Calu3 (cell line): Measurements from ENCODE around the gene AMN1. TPM values are rescaled to one million over a fixed set of nuclear protein-coding genes. Genes with fewer than 3 reads are reported as not detected.

ENCODE experiments used
- BruUV-seq: library from RNA; stranded (reverse); fragments of 400-500 nt; replicated peaks from 2 replicates; lab custom pipeline; 2021; lab: Mats Ljungman, UMichigan
- CTCF ChIA-PET: fragments of 300-600 bp; sonication (Branson Sonifier 250); formaldehyde crosslinking; loops from one replicate; lab custom pipeline; 2022; ENCODE audit warnings: antibody characterized with exemption; lab: Charles Lee
- DNase-seq: peaks from one replicate; pipeline ENCODE4 v3.0.0; 2022
- H3K27ac Mint-ChIP-seq: one replicate; pipeline ENCODE4 v1.8.0; 2022; ENCODE audit warnings: mixed read lengths; ENCODE audit not compliant: unreplicated experiment
- H3K27me3 Mint-ChIP-seq: one replicate; pipeline ENCODE4 v1.8.0; 2022; ENCODE audit warnings: mixed read lengths; ENCODE audit not compliant: unreplicated experiment
- H3K36me3 Mint-ChIP-seq: one replicate; pipeline ENCODE4 v1.8.0; 2022; ENCODE audit warnings: mild to moderate bottlenecking, moderate library complexity, mixed read lengths; ENCODE audit not compliant: insufficient read depth, unreplicated experiment
- H3K4me1 Mint-ChIP-seq: one replicate; pipeline ENCODE4 v1.8.0; 2022; ENCODE audit warnings: mild to moderate bottlenecking, low read depth, mixed read lengths; ENCODE audit not compliant: unreplicated experiment
- H3K4me3 Mint-ChIP-seq: one replicate; pipeline ENCODE4 v1.8.0; 2022; ENCODE audit warnings: mild to moderate bottlenecking, low read depth, moderate library complexity, mixed read lengths; ENCODE audit not compliant: unreplicated experiment
- H3K9me3 Mint-ChIP-seq: one replicate; pipeline ENCODE4 v1.8.0; 2022; ENCODE audit warnings: low read depth, mixed read lengths; ENCODE audit not compliant: unreplicated experiment
- intact Hi-C: fragments of 100-400 bp; cut with micrococcal nuclease; formaldehyde crosslinking; loops from one replicate; pipeline ENCODE4 v1.10.0; 2022; ENCODE audit not compliant: unreplicated experiment
- total RNA-seq: library from RNA; stranded (reverse); gene quantifications from 2 replicates; pipeline ENCODE4 v1.2.3, GENCODE V29; 2022
- TF ChIP-seq, protein P1 (sequence below): fragments of 200-600 bp; IDR thresholded peaks from one replicate; pipeline ENCODE4 v1.8.0; 2022; ENCODE audit warnings: antibody characterized with exemption; ENCODE audit not compliant: unreplicated experiment

Gene AMN1
- total RNA-seq, 1 experiment from 2014 or later = 13.5 TPM

DNA sequence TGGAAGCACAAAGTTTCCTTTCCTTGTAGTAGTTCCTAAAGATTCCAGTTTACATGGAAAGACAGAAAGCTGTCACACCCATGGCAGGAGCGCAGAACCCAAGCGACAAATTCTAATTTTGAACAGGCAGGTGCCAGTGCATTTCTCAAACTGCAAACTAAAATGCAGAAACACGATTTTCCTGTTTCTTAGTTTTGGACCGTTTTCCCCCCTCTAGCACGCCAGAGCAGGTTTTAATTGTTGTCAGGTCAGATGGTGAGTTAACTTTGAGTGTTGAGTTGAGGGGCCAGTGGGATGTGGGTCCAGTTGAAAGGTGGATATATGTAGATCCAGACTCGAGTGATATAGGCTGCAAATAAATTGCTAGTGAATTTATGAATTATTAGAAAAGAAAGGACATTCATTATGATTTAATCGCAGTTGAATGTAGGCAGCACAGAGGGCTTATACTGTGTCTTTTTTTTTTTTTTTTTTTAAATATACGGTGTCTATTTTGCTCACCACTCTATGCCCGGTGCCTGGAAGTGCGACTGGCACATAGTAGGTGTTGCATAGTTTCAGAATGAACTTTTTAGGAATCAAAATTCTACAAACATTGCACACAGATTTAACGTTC, 70.2 kb downstream of the AMN1 start:
- Mint-ChIP-seq H3K27ac (peak overlapping the region; percentile 58), H3K4me1 (peaks cover 9% of the 10 kb centered on the region), H3K4me3 (peak overlapping the region; percentile 73), H3K36me3 (peaks cover 8% of the 10 kb centered on the region), H3K9me3 (no peaks in the 10 kb centered on the region), H3K27me3 (no peaks in the 10 kb centered on the region)
- CTCF ChIA-PET = interaction anchor here (0.8 kb wide), 1 partner anchor 70 kb away, joined by 5 read pairs; the partner anchor contains the start of gene AMN1
- no peak for DNase-seq
- intact Hi-C loops = loop anchor here (10.0 kb wide), 1 partner anchor 406 kb away; no protein-coding TSS in a partner anchor
- TF ChIP-seq, protein P1, sequence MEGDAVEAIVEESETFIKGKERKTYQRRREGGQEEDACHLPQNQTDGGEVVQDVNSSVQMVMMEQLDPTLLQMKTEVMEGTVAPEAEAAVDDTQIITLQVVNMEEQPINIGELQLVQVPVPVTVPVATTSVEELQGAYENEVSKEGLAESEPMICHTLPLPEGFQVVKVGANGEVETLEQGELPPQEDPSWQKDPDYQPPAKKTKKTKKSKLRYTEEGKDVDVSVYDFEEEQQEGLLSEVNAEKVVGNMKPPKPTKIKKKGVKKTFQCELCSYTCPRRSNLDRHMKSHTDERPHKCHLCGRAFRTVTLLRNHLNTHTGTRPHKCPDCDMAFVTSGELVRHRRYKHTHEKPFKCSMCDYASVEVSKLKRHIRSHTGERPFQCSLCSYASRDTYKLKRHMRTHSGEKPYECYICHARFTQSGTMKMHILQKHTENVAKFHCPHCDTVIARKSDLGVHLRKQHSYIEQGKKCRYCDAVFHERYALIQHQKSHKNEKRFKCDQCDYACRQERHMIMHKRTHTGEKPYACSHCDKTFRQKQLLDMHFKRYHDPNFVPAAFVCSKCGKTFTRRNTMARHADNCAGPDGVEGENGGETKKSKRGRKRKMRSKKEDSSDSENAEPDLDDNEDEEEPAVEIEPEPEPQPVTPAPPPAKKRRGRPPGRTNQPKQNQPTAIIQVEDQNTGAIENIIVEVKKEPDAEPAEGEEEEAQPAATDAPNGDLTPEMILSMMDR = no peak
- no TSS peak for BruUV-seq

DNA sequence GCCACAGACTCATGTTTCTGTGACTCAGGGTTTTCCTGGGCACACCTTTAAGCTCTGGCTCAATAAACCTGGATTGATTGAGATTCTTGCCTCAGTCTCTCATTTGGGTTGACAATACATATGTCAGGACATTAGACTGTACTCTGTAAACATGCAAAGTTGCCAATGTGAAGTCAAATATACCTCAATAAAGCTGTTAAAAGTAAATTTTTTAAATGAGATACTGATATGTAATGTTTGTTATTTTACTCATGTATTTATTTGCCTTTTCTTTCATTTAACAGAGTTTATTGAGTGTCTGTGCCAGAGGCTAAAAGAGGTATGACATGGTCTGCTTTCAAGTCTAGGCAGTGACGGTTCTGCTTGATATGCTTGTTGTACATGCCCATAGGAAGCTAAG, 73.0 kb downstream of the AMN1 start:
- Mint-ChIP-seq H3K9me3 (no peaks in the 10 kb centered on the region), H3K27me3 (no peaks in the 10 kb centered on the region), H3K27ac (no peak overlapping the region), H3K4me1 (peaks cover 31% of the 10 kb centered on the region), H3K4me3 (no peak overlapping the region), H3K36me3 (peaks cover 8% of the 10 kb centered on the region)
- intact Hi-C loops = loop anchor here (10.0 kb wide), 1 partner anchor 409 kb away; no protein-coding TSS in a partner anchor
- no peak for DNase-seq
- no TSS peak for BruUV-seq
- TF ChIP-seq, protein P1 = no peak
- CTCF ChIA-PET = no interaction called here

DNA sequence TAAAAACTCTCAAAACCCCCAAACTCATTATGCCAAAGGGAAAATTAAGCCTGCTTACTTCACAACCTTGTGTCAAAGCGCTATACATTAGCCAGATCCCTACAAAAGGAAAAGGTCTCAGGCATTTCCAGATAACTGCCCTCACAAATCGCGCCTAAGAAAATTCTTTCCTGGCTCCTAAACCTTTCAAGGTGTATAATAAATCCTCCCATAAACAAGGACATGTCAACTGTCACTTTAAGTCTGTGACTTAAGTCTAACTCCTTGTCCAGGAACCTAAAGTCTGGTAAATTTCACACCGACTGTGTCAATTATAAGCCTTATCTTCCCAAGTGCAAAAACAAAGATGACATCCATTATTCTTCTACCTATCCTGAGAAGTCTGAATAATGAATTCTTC, 73.6 kb downstream of the AMN1 start:
- no TSS peak for BruUV-seq
- CTCF ChIA-PET = no interaction called here
- Mint-ChIP-seq H3K4me3 (no peak overlapping the region), H3K27ac (no peak overlapping the region), H3K4me1 (peaks cover 36% of the 10 kb centered on the region), H3K9me3 (no peaks in the 10 kb centered on the region), H3K36me3 (peaks cover 8% of the 10 kb centered on the region), H3K27me3 (no peaks in the 10 kb centered on the region)
- no peak for DNase-seq
- TF ChIP-seq, protein P1 = no peak
- intact Hi-C loops = loop anchor here (10.0 kb wide), 1 partner anchor 410 kb away; no protein-coding TSS in a partner anchor

DNA sequence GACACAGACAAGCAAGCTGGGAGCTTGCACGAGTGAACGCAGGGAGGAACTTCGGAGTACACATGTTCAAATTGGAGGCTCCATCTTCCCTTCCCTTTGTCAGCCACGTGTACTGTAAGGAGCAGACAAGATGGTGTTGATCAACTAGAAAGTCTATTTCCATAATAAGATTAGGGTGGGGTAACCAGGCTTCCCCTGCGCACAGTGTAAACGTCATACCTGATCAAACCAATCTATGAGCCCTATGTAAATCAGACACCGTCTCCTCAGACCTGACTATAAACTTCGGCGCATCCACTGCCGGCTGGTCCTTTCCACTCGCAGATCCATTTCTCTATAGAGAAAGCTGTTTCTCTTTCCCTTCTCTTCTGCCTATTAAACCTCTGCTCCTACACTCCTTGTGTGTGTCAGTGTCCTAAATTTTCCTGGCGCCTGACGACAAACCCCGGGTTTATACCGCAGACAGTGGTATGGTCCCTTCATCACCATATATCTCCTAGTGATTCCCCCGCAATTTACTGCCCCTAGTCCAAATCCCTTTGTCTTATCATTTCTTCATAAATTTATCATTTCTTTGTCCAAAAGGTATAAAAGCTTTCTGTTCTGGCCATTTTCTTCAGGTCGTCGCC, 76.8 kb downstream of the AMN1 start:
- peaks cover 30% of the 10 kb centered on the region for H3K4me1 Mint-ChIP-seq
- intact Hi-C loops = loop anchor here (10.0 kb wide), 1 partner anchor 413 kb away; no protein-coding TSS in a partner anchor
- TF ChIP-seq, protein P1 = no peak
- H3K9me3 Mint-ChIP-seq = no peaks in the 10 kb centered on the region
- DNase-seq = no peak
- H3K27ac Mint-ChIP-seq = peak overlapping the region; percentile 17
- H3K36me3 Mint-ChIP-seq = no peaks in the 10 kb centered on the region
- H3K27me3 Mint-ChIP-seq = no peaks in the 10 kb centered on the region
- peak overlapping the region; percentile 38 for H3K4me3 Mint-ChIP-seq
- BruUV-seq = no TSS peak
- CTCF ChIA-PET = interaction anchor here (1.0 to 1.7 kb wide), 4 partner anchors 160 to 660 kb away, joined by 3 to 34 read pairs (median 5); partner anchors contain the start of gene BICD1
